Right lobe of liver (tissue), 4 donors: ENCODE data around the gene GPR84.

Experiments used
- POLR2A ChIP-seq: fragments of 450-650 bp; IDR thresholded peaks from one replicate; pipeline ENCODE4 v1.6.1; 2017; ENCODE audit warnings: antibody characterized with exemption, mild to moderate bottlenecking
- TF ChIP-seq, protein P1 (sequence below), 4 donors: fragments of 200-600 bp in 3 of 4; fragments of 450-650 bp in 1 of 4; IDR thresholded peaks; one replicate each; pipeline versions ENCODE4 v1.5.1 to v1.8.0; 2016 to 2022; ENCODE audit warnings: antibody characterized with exemption in 4 of 4, mild to moderate bottlenecking in 2 of 4
- donor health status: DM: no; HTN: no; CAD: no.
- donor health status: DM: no; HTN: no; CAD: no.
- donor health status: DM: no; HTN: yes; CAD: no.

DNA sequence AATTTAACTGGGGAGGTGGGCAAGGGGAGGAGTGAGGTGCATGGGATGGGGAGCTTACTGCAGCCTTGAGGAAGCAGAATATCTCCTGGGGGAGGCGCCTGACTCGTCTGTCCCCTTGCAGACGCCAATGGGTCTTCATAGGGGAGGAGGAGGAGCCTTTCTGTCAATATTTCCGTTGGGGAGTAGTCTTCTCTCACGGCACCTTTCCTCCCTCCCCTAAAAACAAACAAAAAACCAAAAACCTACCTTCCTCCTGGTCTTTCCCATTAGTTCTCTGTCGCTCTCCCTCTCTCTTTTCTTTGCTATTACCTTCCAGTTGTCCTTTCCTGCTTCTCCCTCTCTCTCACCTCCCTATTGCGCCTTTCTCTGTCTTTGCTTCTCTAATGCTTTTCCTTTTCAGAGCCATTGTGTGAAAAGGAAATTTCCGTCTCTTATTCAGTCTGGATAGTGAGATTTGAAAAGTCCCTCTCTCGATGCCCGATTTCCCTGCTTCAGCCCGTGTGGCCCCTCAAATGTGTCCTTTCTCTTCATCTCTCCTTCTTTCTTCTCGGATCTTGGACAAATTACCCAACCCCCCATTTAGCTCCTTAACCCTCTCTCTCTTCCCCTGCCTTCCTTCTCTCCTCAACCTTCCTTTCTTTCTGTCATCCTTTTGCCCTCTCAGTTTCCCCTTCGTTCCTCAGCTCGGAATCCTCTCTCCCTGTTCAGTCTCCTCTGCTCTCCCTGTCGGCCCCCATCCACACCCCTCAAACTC, 5.9 kb downstream of the GPR84 start:
- no peak for TF ChIP-seq POLR2A
- TF ChIP-seq, protein P1, sequence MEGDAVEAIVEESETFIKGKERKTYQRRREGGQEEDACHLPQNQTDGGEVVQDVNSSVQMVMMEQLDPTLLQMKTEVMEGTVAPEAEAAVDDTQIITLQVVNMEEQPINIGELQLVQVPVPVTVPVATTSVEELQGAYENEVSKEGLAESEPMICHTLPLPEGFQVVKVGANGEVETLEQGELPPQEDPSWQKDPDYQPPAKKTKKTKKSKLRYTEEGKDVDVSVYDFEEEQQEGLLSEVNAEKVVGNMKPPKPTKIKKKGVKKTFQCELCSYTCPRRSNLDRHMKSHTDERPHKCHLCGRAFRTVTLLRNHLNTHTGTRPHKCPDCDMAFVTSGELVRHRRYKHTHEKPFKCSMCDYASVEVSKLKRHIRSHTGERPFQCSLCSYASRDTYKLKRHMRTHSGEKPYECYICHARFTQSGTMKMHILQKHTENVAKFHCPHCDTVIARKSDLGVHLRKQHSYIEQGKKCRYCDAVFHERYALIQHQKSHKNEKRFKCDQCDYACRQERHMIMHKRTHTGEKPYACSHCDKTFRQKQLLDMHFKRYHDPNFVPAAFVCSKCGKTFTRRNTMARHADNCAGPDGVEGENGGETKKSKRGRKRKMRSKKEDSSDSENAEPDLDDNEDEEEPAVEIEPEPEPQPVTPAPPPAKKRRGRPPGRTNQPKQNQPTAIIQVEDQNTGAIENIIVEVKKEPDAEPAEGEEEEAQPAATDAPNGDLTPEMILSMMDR (IDR thresholded peaks at IDR 0.05), result no peak
